Transverse colon (tissue), 4 donors: Measurements from ENCODE around the gene CARD10. TPM values are rescaled to one million over a fixed set of nuclear protein-coding genes. Genes with fewer than 3 reads are reported as not detected.

ENCODE experiments used
- DNase-seq: peaks from one replicate; pipeline ENCODE4 v3.0.0-alpha.2; 2019
- H3K27ac ChIP-seq, 4 donors: fragments of 200-600 bp; sonication (generic); 2 replicates each; pipeline ENCODE4 v1.5.1; 2016 to 2018; ENCODE audit warnings: inconsistent platforms in 4 of 4
- H3K27me3 ChIP-seq: fragments of 200-600 bp; sonication (generic); 2 replicates; pipeline ENCODE4 v1.5.1; 2017; ENCODE audit warnings: inconsistent platforms
- H3K36me3 ChIP-seq, 4 donors: fragments of 200-600 bp; sonication (generic); 2 replicates each; pipeline ENCODE4 v1.5.1; 2017 to 2019; ENCODE audit warnings: inconsistent platforms in 4 of 4
- H3K4me1 ChIP-seq, 4 donors: fragments of 200-600 bp; sonication (generic); 2 replicates each; pipeline ENCODE4 v1.5.1; 2017 to 2020; ENCODE audit warnings: inconsistent platforms in 4 of 4
- H3K4me3 ChIP-seq, 4 donors: fragments of 200-600 bp; sonication (generic); 1 replicate in 1 of 4; 2 replicates in 3 of 4; pipeline versions ENCODE4 v1.5.1 to v1.6.1; 2017 to 2019; ENCODE audit warnings: inconsistent platforms in 4 of 4
- H3K9me3 ChIP-seq, 2 donors: fragments of 200-600 bp; sonication (generic); 2 replicates each; pipeline ENCODE4 v1.5.1; 2017 to 2019; ENCODE audit warnings: inconsistent platforms in 2 of 2
- EP300 ChIP-seq: sonication (generic); formaldehyde crosslinking; IDR thresholded peaks from one replicate; pipeline ENCODE4 v1.6.1; 2017; ENCODE audit warnings: antibody characterized with exemption, low read depth
- POLR2A ChIP-seq: fragments of 450-650 bp; IDR thresholded peaks from one replicate; pipeline ENCODE4 v1.6.1; 2016; ENCODE audit warnings: antibody characterized with exemption, mild to moderate bottlenecking, moderate library complexity
- POLR2AphosphoS5 ChIP-seq, 3 donors: sonication (generic); formaldehyde crosslinking; IDR thresholded peaks; one replicate each; pipeline ENCODE4 v1.6.1; 2016; ENCODE audit warnings: antibody characterized with exemption in 3 of 3
- WGBS, 2 donors: methylation state at CpG; one replicate each; pipeline ENCODE4 v1.1.5; 2018; ENCODE audit warnings: low coverage in 1 of 2; 5-methylcytosine and 5-hydroxymethylcytosine counted together
- in situ Hi-C, 4 donors: fragments of 200-750 bp; cut with MboI; loops; one replicate each; pipeline versions ENCODE4 v1.15.0 to v1.15.1; 2017; ENCODE audit warnings: low sequenced_read_pairs in 3 of 4, low pct_ligation_motif_present in 1 of 4, low pct_unique_long_range_greater_than_20kb in 1 of 4
- intact Hi-C: fragments of 100-400 bp; cut with DNase I; formaldehyde crosslinking; loops from one replicate; pipeline ENCODE4 v1.15.1; 2023; ENCODE audit warnings: low total_unique reads
- total RNA-seq, 4 donors: library from RNA; depleted of rRNA; stranded (reverse); fragments of >200 nt; gene quantifications; one replicate each; pipeline ENCODE4 v1.1.0, GENCODE V29; 2016
- TF ChIP-seq, protein P1 (sequence below), 5 experiments: fragments of 200-600 bp in 3 of 5; fragments of 450-650 bp in 2 of 5; sonication (generic) in 3 of 5; IDR thresholded peaks; 1 replicate in 2 of 5; 2 replicates in 3 of 5; pipeline ENCODE4 v1.5.1; 2016 to 2017; ENCODE audit warnings: antibody characterized with exemption in 5 of 5, inconsistent platforms in 3 of 5, mild to moderate bottlenecking in 2 of 5, moderate library complexity in 1 of 5

The CARD10 gene
- total RNA-seq, 4 donors from 2014 or later = 46.3 to 166 (median 60.9) TPM

DNA sequence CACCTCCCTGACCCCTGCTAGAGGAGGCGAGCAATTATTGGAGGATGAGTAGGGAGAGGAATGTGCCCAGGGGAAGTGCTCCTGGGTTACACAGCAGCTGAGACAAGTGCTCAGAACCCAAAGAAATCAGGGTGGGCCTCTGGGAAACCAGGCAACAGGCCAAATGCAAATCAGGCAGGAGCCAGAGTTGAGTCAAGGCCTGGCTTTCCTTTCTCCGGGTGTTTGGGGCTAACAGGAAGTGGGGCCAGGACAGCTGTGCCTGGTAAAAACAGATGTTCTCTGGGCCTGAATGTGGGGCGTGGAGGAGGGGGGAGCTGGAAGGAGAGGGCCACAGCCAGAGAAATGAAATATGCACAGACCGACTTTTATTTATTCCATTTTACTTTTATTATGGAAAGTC is 55.0 kb downstream of the CARD10 start:
- intact Hi-C loops (no loop called here), in situ Hi-C loops (no loop called here)
- peaks cover 11% of the 10 kb centered on the region for H3K27me3 ChIP-seq
- no peaks in the 10 kb centered on the region for H3K4me1 ChIP-seq
- 36% methylated on average over 4 of the region's 4 CpGs; no CpG with 5 or more reads in 1 of the 2 donors for WGBS, 2 donors
- no peak for TF ChIP-seq EP300
- TF ChIP-seq POLR2A = no peak
- TF ChIP-seq, protein P1, sequence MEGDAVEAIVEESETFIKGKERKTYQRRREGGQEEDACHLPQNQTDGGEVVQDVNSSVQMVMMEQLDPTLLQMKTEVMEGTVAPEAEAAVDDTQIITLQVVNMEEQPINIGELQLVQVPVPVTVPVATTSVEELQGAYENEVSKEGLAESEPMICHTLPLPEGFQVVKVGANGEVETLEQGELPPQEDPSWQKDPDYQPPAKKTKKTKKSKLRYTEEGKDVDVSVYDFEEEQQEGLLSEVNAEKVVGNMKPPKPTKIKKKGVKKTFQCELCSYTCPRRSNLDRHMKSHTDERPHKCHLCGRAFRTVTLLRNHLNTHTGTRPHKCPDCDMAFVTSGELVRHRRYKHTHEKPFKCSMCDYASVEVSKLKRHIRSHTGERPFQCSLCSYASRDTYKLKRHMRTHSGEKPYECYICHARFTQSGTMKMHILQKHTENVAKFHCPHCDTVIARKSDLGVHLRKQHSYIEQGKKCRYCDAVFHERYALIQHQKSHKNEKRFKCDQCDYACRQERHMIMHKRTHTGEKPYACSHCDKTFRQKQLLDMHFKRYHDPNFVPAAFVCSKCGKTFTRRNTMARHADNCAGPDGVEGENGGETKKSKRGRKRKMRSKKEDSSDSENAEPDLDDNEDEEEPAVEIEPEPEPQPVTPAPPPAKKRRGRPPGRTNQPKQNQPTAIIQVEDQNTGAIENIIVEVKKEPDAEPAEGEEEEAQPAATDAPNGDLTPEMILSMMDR (IDR thresholded peaks at IDR 0.05) = no peak
- H3K4me3 ChIP-seq = no peak overlapping the region
- DNase-seq = peak; percentile 17
- H3K36me3 ChIP-seq = no peaks in the 10 kb centered on the region
- no peak overlapping the region for H3K27ac ChIP-seq
- H3K9me3 ChIP-seq = no peaks in the 10 kb centered on the region

DNA sequence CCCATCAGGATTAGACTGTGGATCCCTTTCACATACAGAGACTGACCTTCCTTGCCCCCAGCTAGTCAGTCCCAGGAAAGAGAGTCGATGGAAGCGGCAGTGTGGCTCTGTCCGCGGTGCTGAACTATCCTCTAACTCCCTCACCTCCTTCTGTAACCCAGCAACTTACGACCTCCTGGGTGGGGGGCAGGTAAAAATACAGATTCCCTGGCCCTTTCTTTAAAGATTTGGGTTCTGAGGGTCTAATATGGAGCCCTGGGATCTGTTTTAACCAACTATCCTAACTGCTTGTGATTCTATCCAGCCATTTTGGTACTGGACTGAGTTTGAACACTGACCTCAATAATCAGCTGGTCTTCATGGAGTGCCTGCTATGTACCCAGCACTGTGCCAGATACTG is 56.2 kb downstream of the CARD10 start:
- Histone ChIP-seq H3K36me3 (no peaks in the 10 kb centered on the region), H3K27me3 (peaks cover 11% of the 10 kb centered on the region), H3K4me1 (no peaks in the 10 kb centered on the region), H3K27ac (no peak overlapping the region), H3K9me3 (no peaks in the 10 kb centered on the region), H3K4me3 (no peak overlapping the region)
- in situ Hi-C loops = no loop called here
- intact Hi-C loops = no loop called here
- DNase-seq = no peak
- 24% methylated on average over 4 to 5 of the region's 5 CpGs for WGBS, 2 donors
- TF ChIP-seq, protein P1 (IDR thresholded peaks at IDR 0.05) = no peak
- TF ChIP-seq POLR2AphosphoS5 (IDR thresholded peaks at IDR 0.05) (no peak), EP300 (no peak), POLR2A (no peak)

DNA sequence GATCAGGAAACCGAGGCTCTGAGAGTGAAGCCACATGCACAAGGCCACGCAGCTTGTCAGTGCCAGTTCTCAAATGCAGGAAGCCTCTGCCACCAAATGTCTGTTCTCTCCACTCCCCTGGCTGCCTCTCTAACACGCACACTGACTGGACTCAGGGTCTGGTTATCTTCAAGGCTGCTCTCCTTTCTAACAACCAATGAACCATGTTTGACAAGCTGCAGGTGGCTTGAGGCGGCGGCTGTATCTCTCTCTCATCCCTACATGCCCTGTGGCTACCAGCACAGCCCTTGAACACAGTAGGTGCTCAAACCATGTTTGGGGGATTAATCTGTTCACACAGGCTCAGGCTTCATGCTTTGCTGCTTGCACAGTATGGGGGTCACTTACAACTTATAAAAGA is 56.8 kb downstream of the CARD10 start:
- Histone ChIP-seq H3K36me3 (no peaks in the 10 kb centered on the region), H3K4me3 (no peak overlapping the region), H3K4me1 (no peaks in the 10 kb centered on the region), H3K9me3 (no peaks in the 10 kb centered on the region), H3K27me3 (peaks cover 11% of the 10 kb centered on the region), H3K27ac (no peak overlapping the region)
- WGBS, 2 donors = 64% methylated on average over 5 of the region's 5 CpGs; no CpG with 5 or more reads in 1 of the 2 donors
- no peak for DNase-seq
- TF ChIP-seq POLR2A = no peak
- TF ChIP-seq EP300 = no peak
- TF ChIP-seq, protein P1 (IDR thresholded peaks at IDR 0.05) = no peak
- no peak for TF ChIP-seq POLR2AphosphoS5 (IDR thresholded peaks at IDR 0.05)
- in situ Hi-C loops (no loop called here), intact Hi-C loops (no loop called here)

DNA sequence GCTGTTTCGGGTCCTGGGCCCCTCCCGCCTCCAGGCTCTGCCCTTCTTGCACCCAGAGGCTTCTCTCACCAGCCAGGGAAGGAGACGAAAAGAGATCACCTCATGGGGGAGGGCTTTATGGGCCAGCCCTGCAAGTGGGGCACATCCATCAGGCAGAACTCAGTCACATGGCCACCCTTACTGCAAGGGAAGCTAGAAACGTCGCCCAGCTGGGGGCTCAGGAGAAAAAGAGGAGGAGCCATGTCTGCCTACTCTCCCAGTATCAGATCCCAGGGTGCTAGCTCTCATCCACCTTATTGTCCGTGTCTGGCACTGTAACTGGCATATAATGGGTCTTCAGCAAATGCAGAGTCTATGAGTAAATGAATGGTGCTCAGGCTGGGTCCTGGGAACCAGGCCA is 57.3 kb downstream of the CARD10 start:
- TF ChIP-seq POLR2A = no peak
- TF ChIP-seq, protein P1 (IDR thresholded peaks at IDR 0.05) = no peak
- no peak for TF ChIP-seq POLR2AphosphoS5 (IDR thresholded peaks at IDR 0.05)
- TF ChIP-seq EP300 = no peak
- WGBS, 2 donors = 42% methylated on average over 6 of the region's 6 CpGs; no CpG with 5 or more reads in 1 of the 2 donors
- H3K4me3 ChIP-seq = no peak overlapping the region
- H3K4me1 ChIP-seq = no peaks in the 10 kb centered on the region
- in situ Hi-C loops (no loop called here), intact Hi-C loops (no loop called here)
- no peak for DNase-seq
- no peaks in the 10 kb centered on the region for H3K9me3 ChIP-seq
- H3K27ac ChIP-seq = no peak overlapping the region
- H3K27me3 ChIP-seq = peaks cover 9% of the 10 kb centered on the region
- H3K36me3 ChIP-seq = no peaks in the 10 kb centered on the region
